Measurements from ENCODE around the gene TMEM207.
A peak's percentile ranks its signal among the peaks of the same experiment; 100 is the strongest.

Gene TMEM207

GRCh38 chr3:190424478-190425439 lies 24.9 kb downstream of the TMEM207 start:
- H3K4me3 ChIP-seq (ENCODE audit: low read depth, low read length): peak overlapping the region; percentile 18
- peak; percentile 87 for DNase-seq (ENCODE audit: low read depth)
- peak; percentile 69 for TF ChIP-seq CTCF (conservative IDR thresholded peaks at IDR 0.05; ENCODE audit: low read depth, low read length)

GRCh38 chr3:190424108-190424477 lies 25.6 kb downstream of the TMEM207 start:
- DNase-seq (ENCODE audit: low read depth): no peak
- no peak overlapping the region for H3K4me3 ChIP-seq (ENCODE audit: low read depth, low read length)
- TF ChIP-seq CTCF (conservative IDR thresholded peaks at IDR 0.05; ENCODE audit: low read depth, low read length): no peak

GRCh38 chr3:190414297-190414696 lies 35.4 kb downstream of the TMEM207 start:
- DNase-seq (ENCODE audit: low read depth): no peak
- no peak overlapping the region for H3K4me3 ChIP-seq (ENCODE audit: low read depth, low read length)
- no peak for TF ChIP-seq CTCF (conservative IDR thresholded peaks at IDR 0.05; ENCODE audit: low read depth, low read length)

GRCh38 chr3:190404715-190405114 lies 45.0 kb downstream of the TMEM207 start:
- no peak for DNase-seq (ENCODE audit: low read depth)
- no peak overlapping the region for H3K4me3 ChIP-seq (ENCODE audit: low read depth, low read length)

GRCh38 chr3:190401963-190402362 lies 47.7 kb downstream of the TMEM207 start:
- TF ChIP-seq CTCF (conservative IDR thresholded peaks at IDR 0.05; ENCODE audit: low read depth, low read length): no peak
- H3K4me3 ChIP-seq (ENCODE audit: low read depth, low read length): no peak overlapping the region
- no peak for DNase-seq (ENCODE audit: low read depth)

More at GRCh38 chr3:190404715-190405114, 45.0 kb downstream of the TMEM207 start:
- no peak for TF ChIP-seq CTCF (conservative IDR thresholded peaks at IDR 0.05; ENCODE audit: low read depth, low read length)

GRCh38 chr3:190399677-190400076 lies 50.0 kb downstream of the TMEM207 start:
- no peak for DNase-seq (ENCODE audit: low read depth)
- TF ChIP-seq CTCF (conservative IDR thresholded peaks at IDR 0.05; ENCODE audit: low read depth, low read length): no peak
- no peak overlapping the region for H3K4me3 ChIP-seq (ENCODE audit: low read depth, low read length)

GRCh38 chr3:190397889-190398288 lies 51.8 kb downstream of the TMEM207 start:
- TF ChIP-seq CTCF (conservative IDR thresholded peaks at IDR 0.05; ENCODE audit: low read depth, low read length): no peak
- no peak overlapping the region for H3K4me3 ChIP-seq (ENCODE audit: low read depth, low read length)
- no peak for DNase-seq (ENCODE audit: low read depth)
